Spleen (tissue), 11 donors: ENCODE measurements around the gene OR6V1. TPM values are rescaled to one million over a fixed set of nuclear protein-coding genes. Genes with fewer than 3 reads are reported as not detected.

ENCODE experiments used
- DNase-seq: peaks from one replicate; pipeline ENCODE4 v3.0.0-alpha.2; 2020
- H3K27ac ChIP-seq, 8 donors: fragments of 200-600 bp; sonication (generic) in 7 of 8; 1 replicate in 4 of 8; 2 replicates in 4 of 8; pipeline versions ENCODE4 v1.5.0 to v1.8.0; 2016 to 2021; ENCODE audit warnings: inconsistent platforms in 4 of 8, mild to moderate bottlenecking in 4 of 8, moderate library complexity in 1 of 8
- H3K27me3 ChIP-seq, 7 donors: fragments of 200-600 bp; sonication (generic) in 6 of 7; replicated peaks in 1 of 7; 1 replicate in 4 of 7; 2 replicates in 3 of 7; pipeline versions ENCODE4 v1.5.0 to v1.8.0; 2016 to 2021; ENCODE audit warnings: inconsistent platforms in 3 of 7, mild to moderate bottlenecking in 1 of 7
- H3K36me3 ChIP-seq, 6 donors: fragments of 200-600 bp; sonication (generic) in 5 of 6; 1 replicate in 4 of 6; 2 replicates in 2 of 6; pipeline versions ENCODE4 v1.5.0 to v1.8.0; 2016 to 2021; ENCODE audit warnings: inconsistent platforms in 2 of 6
- H3K4me1 ChIP-seq, 6 donors: fragments of 200-600 bp; sonication (generic) in 5 of 6; 1 replicate in 3 of 6; 2 replicates in 3 of 6; pipeline versions ENCODE4 v1.5.0 to v1.8.0; 2016 to 2021; ENCODE audit warnings: inconsistent platforms in 3 of 6
- H3K4me3 ChIP-seq, 8 donors: fragments of 200-600 bp; sonication (generic) in 7 of 8; 1 replicate in 4 of 8; 2 replicates in 4 of 8; pipeline versions ENCODE4 v1.5.0 to v1.8.0; 2016 to 2021; ENCODE audit warnings: inconsistent platforms in 4 of 8, mild to moderate bottlenecking in 4 of 8, moderate library complexity in 2 of 8
- H3K9me3 ChIP-seq, 8 donors: fragments of 200-600 bp; sonication (generic) in 7 of 8; 1 replicate in 4 of 8; 2 replicates in 4 of 8; pipeline versions ENCODE4 v1.5.0 to v1.8.0; 2016 to 2021; ENCODE audit warnings: inconsistent platforms in 4 of 8
- CTCF ChIP-seq, 11 experiments: fragments of 200-600 bp in 7 of 11; fragments of 450-650 bp in 4 of 11; sonication (generic) in 4 of 11; IDR thresholded peaks in 8 of 11; conservative IDR thresholded peaks in 3 of 11; 1 replicate in 7 of 11; 2 replicates in 4 of 11; pipeline versions ENCODE4 v1.4.0 to v1.8.0; 2016 to 2021; ENCODE audit warnings: antibody characterized with exemption in 11 of 11, inconsistent platforms in 4 of 11, mild to moderate bottlenecking in 1 of 11
- POLR2A ChIP-seq, 3 donors: fragments of 450-650 bp; IDR thresholded peaks; one replicate each; pipeline ENCODE4 v1.5.1; 2017; ENCODE audit warnings: antibody characterized with exemption in 3 of 3, mild to moderate bottlenecking in 1 of 3
- POLR2AphosphoS5 ChIP-seq, 3 donors: sonication (generic); formaldehyde crosslinking; IDR thresholded peaks; one replicate each; pipeline ENCODE4 v1.5.1; 2017; ENCODE audit warnings: antibody characterized with exemption in 3 of 3
- WGBS, 5 donors: extraction: QIAGEN DNeasy Blood & Tissue Kit in 3 of 5; methylation state at CpG; one replicate each; pipeline versions ENCODE4 v1.1.5 to v1.1.7; 2013 to 2018; 5-methylcytosine and 5-hydroxymethylcytosine counted together
- intact Hi-C: fragments of 100-400 bp; cut with DNase I; formaldehyde crosslinking; loops from one replicate; pipeline ENCODE4 v1.15.0; 2023; ENCODE audit warnings: low total_unique reads
- polyA plus RNA-seq, 3 donors: library from polyadenylated mRNA; stranded (reverse); fragments of 200-250 nt; gene quantifications; one replicate each; pipeline ENCODE4 v1.2.1, GENCODE V29; 2013
- total RNA-seq, 7 donors: library from RNA; depleted of rRNA in 3 of 7; stranded (reverse); fragments of >200 nt in 3 of 7; fragmentation: NEBNext Ultra II Directional in 4 of 7; extraction: Animal tissue kit (Norgen Biotek cat#: 25700) in 4 of 7; gene quantifications; one replicate each; pipeline versions ENCODE4 v1.1.0 to v1.2.1, GENCODE V29; 2016 to 2021
- donor health status: healthy with polysubstance abuse.
- donor health status: DM: no; HTN: no; CAD: no; lungs with moderate emphysema.
- donor health status: DM: no; HTN: no; CAD: no.
- donor health status: Bipolar disorder and iron deficiency.
- donor health status: healthy.
- donor health status: DM: no; HTN: no; CAD: no.
- donor health status: DM: yes; HTN: yes; CAD: no.

The OR6V1 gene
- total and polyA plus RNA-seq, 10 donors, result not detected

- no peak for DNase-seq
- Histone ChIP-seq H3K27me3 (peaks cover 0 to 5% (median 0%) of the 10 kb centered on the region in 7 donors), H3K4me3 (no peak overlapping the region), H3K27ac (no peak overlapping the region), H3K9me3 (peaks cover 0 to 5% (median 0%) of the 10 kb centered on the region in 8 donors), H3K36me3 (no peaks in the 10 kb centered on the region), H3K4me1 (peaks cover 0 to 38% (median 17%) of the 10 kb centered on the region in 6 donors)
- TF ChIP-seq CTCF (IDR thresholded peaks at IDR 0.05 in 8 of 11, conservative IDR thresholded peaks at IDR 0.05 in 3 of 11) (no peak), POLR2AphosphoS5 (IDR thresholded peaks at IDR 0.05) (no peak), POLR2A (IDR thresholded peaks at IDR 0.05) (no peak)
- intact Hi-C loops, result no loop called here
These were observed 33.2 kb upstream of the OR6V1 start for GRCh38 chr7:143018931-143019330.

- Histone ChIP-seq H3K36me3 (no peaks in the 10 kb centered on the region), H3K4me3 (no peak overlapping the region), H3K27me3 (no peaks in the 10 kb centered on the region), H3K4me1 (no peaks in the 10 kb centered on the region), H3K27ac (no peak overlapping the region), H3K9me3 (peaks cover 0 to 5% (median 0%) of the 10 kb centered on the region in 8 donors)
- no peak for TF ChIP-seq CTCF (IDR thresholded peaks at IDR 0.05 in 8 of 11, conservative IDR thresholded peaks at IDR 0.05 in 3 of 11)
- DNase-seq, result no peak
- intact Hi-C loops, result no loop called here
These were observed 29.1 kb upstream of the OR6V1 start for GRCh38 chr7:143023047-143023446.

DNA sequence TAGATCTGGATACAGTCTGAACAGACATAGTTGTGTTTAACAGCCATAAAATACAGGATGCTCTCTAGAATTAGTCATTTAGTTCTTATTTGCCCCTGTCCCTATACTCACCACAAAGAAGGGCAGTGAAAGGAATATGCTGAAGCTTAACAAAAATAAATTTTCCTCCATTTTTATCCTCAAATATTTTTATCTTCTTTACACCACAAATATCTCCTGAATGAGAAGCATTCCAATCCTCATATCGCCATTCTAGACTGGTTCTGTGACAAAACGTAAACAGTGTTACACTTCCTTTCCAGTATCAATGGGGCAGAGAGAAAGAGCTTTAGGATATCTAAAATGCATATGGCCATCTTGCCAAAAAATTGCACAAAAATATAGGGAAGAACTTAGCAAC is 26.8 kb upstream of the OR6V1 start:
- Histone ChIP-seq H3K9me3 (no peaks in the 10 kb centered on the region), H3K4me3 (no peak overlapping the region), H3K27me3 (no peaks in the 10 kb centered on the region), H3K27ac (no peak overlapping the region), H3K4me1 (no peaks in the 10 kb centered on the region), H3K36me3 (no peaks in the 10 kb centered on the region)
- TF ChIP-seq POLR2AphosphoS5 (IDR thresholded peaks at IDR 0.05) (no peak), CTCF (IDR thresholded peaks at IDR 0.05 in 8 of 11, conservative IDR thresholded peaks at IDR 0.05 in 3 of 11) (no peak), POLR2A (IDR thresholded peaks at IDR 0.05) (no peak)
- intact Hi-C loops, result no loop called here
- DNase-seq, result no peak
- WGBS, 5 donors, result 74 to 92% (median 88%) methylated on average over 2 of the region's 2 CpGs

- WGBS, 5 donors, result 77 to 93% (median 82%) methylated on average over 1 of the region's 1 CpG
These were observed 25.1 kb upstream of the OR6V1 start, which contains the start of gene OR9A2 for GRCh38 chr7:143027032-143027431. Gene OR9A2 (minus strand): TSS chr7:143027132. CDS start chr7:143027132, 0 bp downstream.

More at GRCh38 chr7:143027032-143027431, 25.1 kb upstream of the OR6V1 start, which contains the start of gene OR9A2:
- Histone ChIP-seq H3K27ac (no peak within 1 kb of the TSS), H3K27me3 (no peaks in the 10 kb centered on the region), H3K9me3 (no peaks in the 10 kb centered on the region), H3K36me3 (no peaks in the 10 kb centered on the region), H3K4me1 (no peaks in the 10 kb centered on the region), H3K4me3 (no peak within 1 kb of the TSS)
- intact Hi-C loops, result no loop called here
- TF ChIP-seq CTCF (IDR thresholded peaks at IDR 0.05 in 8 of 11, conservative IDR thresholded peaks at IDR 0.05 in 3 of 11) (no peak), POLR2AphosphoS5 (IDR thresholded peaks at IDR 0.05) (no peak), POLR2A (IDR thresholded peaks at IDR 0.05) (no peak)
- no peak for DNase-seq
